Measurements from ENCODE around the gene PRPF4.
"Not testable (repeated sequence)": the region's sequence is repeated elsewhere in the genome, so short reads cannot be mapped to it uniquely, and the experiment has no call there.

Gene PRPF4

GRCh38 chr9:113293285-113293878, 17.9 kb downstream of the PRPF4 start:
- Histone ChIP-seq H3K9ac (ENCODE audit: low read length) (no peak overlapping the region), H3K27me3 (ENCODE audit: low read length) (no peaks in the 10 kb centered on the region), H2AFZ (ENCODE audit: low read depth, low read length, severe bottlenecking) (no peak overlapping the region), H3K9me2 (replicated peaks; ENCODE audit: insufficient read depth, low read length) (no peaks in the 10 kb centered on the region), H4K20me1 (ENCODE audit: low read depth, low read length) (no peaks in the 10 kb centered on the region), H3F3A (ENCODE audit: insufficient read depth) (no peaks in the 10 kb centered on the region), H3K79me2 (ENCODE audit: insufficient read depth, low read length) (no peaks in the 10 kb centered on the region), H3K9me3 (ENCODE audit: insufficient read depth, low read length) (no peaks in the 10 kb centered on the region), H3K36me3 (ENCODE audit: low read length) (peaks cover 32% of the 10 kb centered on the region; the same call in 1 of the 2 replicates), H3K4me2 (ENCODE audit: low read depth, low read length, poor library complexity, severe bottlenecking) (no peak overlapping the region), H3K27ac (ENCODE audit: low read depth, low read length) (no peak overlapping the region), H3K4me3 (ENCODE audit: insufficient read depth, low read length, poor library complexity, severe bottlenecking) (no peak overlapping the region)
- TF ChIP-seq CTCF (IDR thresholded peaks at IDR 0.05; ENCODE audit: insufficient read depth, low read length, poor library complexity, severe bottlenecking): no peak
- no peak for TF ChIP-seq EZH2phosphoT487 (conservative IDR thresholded peaks at IDR 0.05; ENCODE audit: low read length)

GRCh38 chr9:113296247-113296646, 20.8 kb downstream of the PRPF4 start:
- H3K9ac ChIP-seq (ENCODE audit: low read length); H3F3A ChIP-seq (ENCODE audit: insufficient read depth); H3K4me2 ChIP-seq (ENCODE audit: low read depth, low read length, poor library complexity, severe bottlenecking); H3K79me2 ChIP-seq (ENCODE audit: insufficient read depth, low read length); H2AFZ ChIP-seq (ENCODE audit: low read depth, low read length, severe bottlenecking); H3K27ac ChIP-seq (ENCODE audit: low read depth, low read length); H3K4me3 ChIP-seq (ENCODE audit: insufficient read depth, low read length, poor library complexity, severe bottlenecking); H4K20me1 ChIP-seq (ENCODE audit: low read depth, low read length); H3K27me3 ChIP-seq (ENCODE audit: low read length); H3K9me2 ChIP-seq (replicated peaks; ENCODE audit: insufficient read depth, low read length); H3K36me3 ChIP-seq (ENCODE audit: low read length); H3K9me3 ChIP-seq (ENCODE audit: insufficient read depth, low read length): not testable (repeated sequence)

GRCh38 chr9:113296796-113297558, 21.5 kb downstream of the PRPF4 start:
- Histone ChIP-seq H3K27ac (ENCODE audit: low read depth, low read length) (no peak overlapping the region), H3K79me2 (ENCODE audit: insufficient read depth, low read length) (no peaks in the 10 kb centered on the region), H2AFZ (ENCODE audit: low read depth, low read length, severe bottlenecking) (no peak overlapping the region), H3K9ac (ENCODE audit: low read length) (no peak overlapping the region), H3K4me3 (ENCODE audit: insufficient read depth, low read length, poor library complexity, severe bottlenecking) (no peak overlapping the region), H3K36me3 (ENCODE audit: low read length) (peaks cover 4% of the 10 kb centered on the region; the same call in 1 of the 2 replicates), H3K9me2 (replicated peaks; ENCODE audit: insufficient read depth, low read length) (no peaks in the 10 kb centered on the region), H3K9me3 (ENCODE audit: insufficient read depth, low read length) (no peaks in the 10 kb centered on the region), H3F3A (ENCODE audit: insufficient read depth) (no peaks in the 10 kb centered on the region), H3K4me2 (ENCODE audit: low read depth, low read length, poor library complexity, severe bottlenecking) (no peak overlapping the region), H4K20me1 (ENCODE audit: low read depth, low read length) (no peaks in the 10 kb centered on the region), H3K27me3 (ENCODE audit: low read length) (no peaks in the 10 kb centered on the region)
- TF ChIP-seq EZH2phosphoT487 (conservative IDR thresholded peaks at IDR 0.05; ENCODE audit: low read length) (no peak), CTCF (IDR thresholded peaks at IDR 0.05; ENCODE audit: insufficient read depth, low read length, poor library complexity, severe bottlenecking) (no peak)

- H3K27me3 ChIP-seq (ENCODE audit: low read length): no peaks in the 10 kb centered on the region
- no peaks in the 10 kb centered on the region for H3K9me3 ChIP-seq (ENCODE audit: insufficient read depth, low read length)
- TF ChIP-seq CTCF (IDR thresholded peaks at IDR 0.05; ENCODE audit: insufficient read depth, low read length, poor library complexity, severe bottlenecking) (no peak), EZH2phosphoT487 (conservative IDR thresholded peaks at IDR 0.05; ENCODE audit: low read length) (no peak)
- no peaks in the 10 kb centered on the region for H3F3A ChIP-seq (ENCODE audit: insufficient read depth)
- no peak overlapping the region for H3K4me3 ChIP-seq (ENCODE audit: insufficient read depth, low read length, poor library complexity, severe bottlenecking)
- H3K27ac ChIP-seq (ENCODE audit: low read depth, low read length): no peak overlapping the region
- no peaks in the 10 kb centered on the region for H3K36me3 ChIP-seq (ENCODE audit: low read length)
- no peaks in the 10 kb centered on the region for H4K20me1 ChIP-seq (ENCODE audit: low read depth, low read length)
- no peak overlapping the region for H2AFZ ChIP-seq (ENCODE audit: low read depth, low read length, severe bottlenecking)
- H3K9ac ChIP-seq (ENCODE audit: low read length): no peak overlapping the region
- no peaks in the 10 kb centered on the region for H3K79me2 ChIP-seq (ENCODE audit: insufficient read depth, low read length)
- no peak overlapping the region for H3K4me2 ChIP-seq (ENCODE audit: low read depth, low read length, poor library complexity, severe bottlenecking)
- H3K9me2 ChIP-seq (replicated peaks; ENCODE audit: insufficient read depth, low read length): no peaks in the 10 kb centered on the region
These were observed 22.9 kb downstream of the PRPF4 start for GRCh38 chr9:113298311-113298710.
